Activated T-helper 2 cell treated with anti-CD3 and anti-CD28 coated beads, Interferon-gamma antibody, Interleukin-2, Interleukin-4, amounts not matched to agents 10 μg/mL and 5 μg/mL and 100 μg/mL, durations not matched to agents 14 hours and 24 hours and 36 hours (primary cell): ENCODE data around the gene KIAA0319L. TPM values are rescaled to one million over a fixed set of nuclear protein-coding genes. Genes with fewer than 3 reads are reported as not detected.
"Not testable (repeated sequence)": the region's sequence is repeated elsewhere in the genome, so short reads cannot be mapped to it uniquely, and the experiment has no call there.

Source experiments
- DNase-seq: peaks from one replicate; pipeline ENCODE4 v3.0.0; 2021; ENCODE audit warnings: low spot score
- H3K27ac Mint-ChIP-seq: one replicate; pipeline ENCODE4 v1.8.0; 2021; ENCODE audit warnings: mixed read lengths
- H3K27me3 Mint-ChIP-seq: one replicate; pipeline ENCODE4 v1.8.0; 2021; ENCODE audit warnings: low read depth, mixed read lengths
- H3K36me3 Mint-ChIP-seq: one replicate; pipeline ENCODE4 v1.8.0; 2021; ENCODE audit warnings: low read depth, mixed read lengths
- H3K4me1 Mint-ChIP-seq: one replicate; pipeline ENCODE4 v1.8.0; 2021; ENCODE audit warnings: low read depth, mixed read lengths
- H3K4me3 Mint-ChIP-seq: one replicate; pipeline ENCODE4 v1.8.0; 2021; ENCODE audit warnings: low read depth, mild to moderate bottlenecking, moderate library complexity, mixed read lengths
- H3K9me3 Mint-ChIP-seq: one replicate; pipeline ENCODE4 v1.8.0; 2021; ENCODE audit warnings: mixed read lengths
- intact Hi-C: fragments of 100-400 bp; cut with micrococcal nuclease; formaldehyde crosslinking; loops from one replicate; pipeline ENCODE4 v1.15.1; 2023
- total RNA-seq: library from RNA; stranded (reverse); gene quantifications from 2 replicates; pipeline ENCODE4 v1.2.3, GENCODE V29; 2022

Gene KIAA0319L
- total RNA-seq, 1 donor from 2014 or later: 40.9 TPM

DNA sequence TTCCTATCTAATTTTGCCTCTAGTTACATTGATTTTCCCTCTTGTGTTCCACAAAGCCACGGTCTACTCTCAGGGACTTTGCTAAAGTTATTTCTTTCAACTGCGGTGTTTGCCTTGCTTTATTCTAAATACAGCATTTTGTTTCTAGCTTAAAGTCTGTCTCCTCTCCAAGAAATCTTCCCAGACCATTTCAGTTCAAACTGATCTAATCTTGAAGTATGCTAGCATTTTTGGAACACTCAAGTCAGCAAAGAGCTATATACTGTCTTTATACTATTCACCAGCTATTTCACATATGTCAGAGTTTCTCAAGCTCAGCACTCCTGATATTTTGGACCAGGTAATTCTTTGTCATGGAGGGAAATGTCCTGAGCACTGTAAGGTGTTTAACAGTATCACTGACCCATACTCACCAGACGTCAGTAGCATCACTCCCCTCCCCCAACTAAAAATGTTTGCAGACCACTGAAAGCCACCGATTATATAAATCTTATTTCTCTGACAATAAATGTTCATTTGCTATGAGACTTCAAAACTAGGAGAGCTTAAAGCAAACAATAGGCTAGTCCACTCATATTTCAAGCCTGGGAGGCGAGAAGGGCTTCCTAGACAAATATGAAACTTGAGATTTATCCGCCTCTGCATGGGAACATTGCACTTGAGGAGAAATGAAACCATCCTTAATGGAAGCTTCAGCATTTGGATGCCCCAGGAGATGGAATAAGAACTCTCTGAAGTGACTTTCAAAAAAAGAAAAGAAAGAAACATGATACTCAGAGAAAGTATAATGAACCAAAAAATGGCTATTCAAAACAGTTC is 81.1 kb downstream of the KIAA0319L start:
- H3K27ac Mint-ChIP-seq: no peak overlapping the region
- DNase-seq: no peak
- peaks cover 57% of the 10 kb centered on the region for H3K36me3 Mint-ChIP-seq
- peaks cover 3% of the 10 kb centered on the region for H3K4me1 Mint-ChIP-seq
- H3K4me3 Mint-ChIP-seq: no peak overlapping the region
- no peaks in the 10 kb centered on the region for H3K27me3 Mint-ChIP-seq
- intact Hi-C loops: no loop called here
- H3K9me3 Mint-ChIP-seq: no peaks in the 10 kb centered on the region

DNA sequence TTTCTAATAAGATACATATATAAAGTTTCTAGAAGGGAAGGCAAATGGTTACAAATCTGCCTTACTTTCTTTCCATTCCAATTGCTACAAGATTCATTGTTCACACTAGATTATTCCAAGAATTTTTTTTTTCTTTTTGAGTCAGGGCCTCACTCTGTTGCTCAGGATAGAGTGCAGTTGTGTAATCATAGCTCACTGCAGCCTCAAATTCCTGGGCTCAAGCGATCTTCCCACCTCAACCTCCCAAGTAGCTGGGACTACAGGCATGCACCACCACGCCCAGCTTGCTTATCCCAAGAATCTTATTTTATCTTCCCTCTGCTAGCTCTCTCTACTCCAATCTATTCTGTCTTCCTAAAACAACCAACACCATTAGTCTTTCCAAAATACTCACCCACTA is 81.8 kb downstream of the KIAA0319L start:
- DNase-seq: no peak
- Mint-ChIP-seq H3K9me3 (no peaks in the 10 kb centered on the region), H3K4me1 (peaks cover 3% of the 10 kb centered on the region), H3K4me3 (no peak overlapping the region), H3K27me3 (no peaks in the 10 kb centered on the region), H3K36me3 (peaks cover 61% of the 10 kb centered on the region), H3K27ac (no peak overlapping the region)
- intact Hi-C loops: no loop called here

DNA sequence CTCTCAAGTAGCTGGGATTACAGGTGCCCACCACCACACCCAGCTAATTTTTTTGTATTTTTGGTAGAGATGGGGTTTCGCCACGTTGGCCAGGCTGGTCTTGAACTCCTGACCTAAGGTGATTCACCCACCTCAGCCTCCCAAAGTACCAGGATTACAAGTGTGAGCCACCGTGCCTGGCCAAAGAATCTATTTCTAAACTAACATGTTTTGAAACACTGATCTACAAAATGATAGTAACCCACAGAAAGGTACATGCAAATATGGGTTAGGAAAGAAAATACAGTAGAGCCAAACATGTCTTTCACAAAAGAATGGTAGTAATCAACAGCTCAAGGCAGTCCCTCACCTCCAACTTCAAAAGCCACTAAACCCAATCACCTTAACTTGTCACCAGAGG is 84.0 kb downstream of the KIAA0319L start:
- H3K9me3 Mint-ChIP-seq, intact Hi-C loops, H3K27ac Mint-ChIP-seq, DNase-seq, H3K4me3 Mint-ChIP-seq, H3K27me3 Mint-ChIP-seq: not testable (repeated sequence)
- peaks cover 71% of the 10 kb centered on the region for H3K36me3 Mint-ChIP-seq
- H3K4me1 Mint-ChIP-seq: peaks cover 10% of the 10 kb centered on the region

DNA sequence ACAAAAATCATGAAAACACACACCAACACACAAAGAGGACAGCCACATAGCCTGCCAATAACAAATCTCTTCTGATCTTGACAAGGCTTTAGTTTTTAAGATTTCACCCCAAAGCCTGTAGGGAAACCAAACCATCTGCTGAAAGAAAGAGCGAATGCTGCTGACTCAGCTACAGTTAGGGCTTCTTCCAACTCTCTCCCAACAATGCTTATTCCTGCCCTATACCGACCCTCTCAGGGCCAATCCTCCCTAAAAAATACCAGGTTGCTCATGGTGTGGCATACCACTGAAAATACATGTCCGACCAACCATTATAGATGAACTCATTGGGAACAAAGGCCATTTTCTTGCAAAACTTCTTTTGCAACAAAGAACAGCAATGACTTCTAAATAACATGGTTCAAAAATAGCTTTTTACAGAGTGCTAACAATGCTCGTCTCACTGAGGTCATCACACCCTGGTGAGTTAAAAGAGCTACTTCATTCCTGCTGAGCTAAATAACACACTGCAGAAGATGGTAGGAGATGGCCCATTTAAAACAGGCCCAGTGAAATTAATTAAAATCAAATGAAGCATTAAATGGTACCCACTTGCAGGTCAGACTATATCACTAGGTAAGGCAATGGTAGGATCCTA is 86.1 kb downstream of the KIAA0319L start:
- no peak overlapping the region for H3K4me3 Mint-ChIP-seq
- H3K36me3 Mint-ChIP-seq: peaks cover 66% of the 10 kb centered on the region
- H3K27me3 Mint-ChIP-seq: no peaks in the 10 kb centered on the region
- peaks cover 13% of the 10 kb centered on the region for H3K4me1 Mint-ChIP-seq
- no peak for DNase-seq
- intact Hi-C loops: no loop called here
- no peak overlapping the region for H3K27ac Mint-ChIP-seq
- H3K9me3 Mint-ChIP-seq: peaks cover 2% of the 10 kb centered on the region

DNA sequence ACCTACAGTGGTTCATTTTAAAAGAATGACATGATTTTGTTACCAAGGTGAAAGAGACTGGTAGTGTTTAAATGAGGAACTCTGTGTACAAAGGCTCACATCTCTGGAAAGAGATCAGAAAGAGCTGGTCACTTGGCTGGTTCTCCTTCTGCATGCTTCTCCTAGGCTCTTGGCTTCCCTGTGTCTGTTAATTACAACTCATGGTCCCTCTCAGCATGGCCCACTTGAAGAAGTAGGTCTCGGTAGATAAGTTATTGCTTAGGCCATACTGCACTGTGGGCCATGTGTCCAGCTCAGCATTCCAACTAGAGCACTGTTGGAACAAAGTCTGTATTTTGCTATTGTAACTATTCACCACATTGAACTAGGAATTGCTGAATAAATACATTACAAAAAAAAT is 91.1 kb downstream of the KIAA0319L start:
- H3K27me3 Mint-ChIP-seq: no peaks in the 10 kb centered on the region
- peaks cover 79% of the 10 kb centered on the region for H3K36me3 Mint-ChIP-seq
- H3K4me3 Mint-ChIP-seq: no peak overlapping the region
- DNase-seq: no peak
- peaks cover 15% of the 10 kb centered on the region for H3K9me3 Mint-ChIP-seq
- H3K4me1 Mint-ChIP-seq: peaks cover 14% of the 10 kb centered on the region
- intact Hi-C loops: no loop called here
- H3K27ac Mint-ChIP-seq: no peak overlapping the region

DNA sequence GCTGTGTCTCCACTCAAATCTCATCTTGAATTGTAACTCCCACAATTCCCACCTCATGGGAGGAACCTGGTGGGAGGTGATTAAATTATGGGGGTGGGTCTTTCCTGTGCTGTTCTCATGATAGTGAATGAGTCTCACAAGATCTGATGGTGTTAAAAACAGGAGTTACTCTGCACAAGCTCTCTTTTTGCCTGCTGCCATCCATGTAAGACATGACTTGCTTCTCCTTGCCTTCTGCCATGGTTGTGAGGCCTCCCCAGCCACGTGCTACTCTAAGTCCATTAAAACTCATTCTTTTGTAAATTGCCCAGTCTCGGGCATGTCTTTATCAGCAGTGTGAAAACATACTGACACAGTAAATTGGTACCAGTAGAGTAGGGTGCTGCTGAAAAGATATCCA is 93.5 kb downstream of the KIAA0319L start:
- H3K27me3 Mint-ChIP-seq, DNase-seq, H3K4me3 Mint-ChIP-seq, H3K27ac Mint-ChIP-seq, intact Hi-C loops: not testable (repeated sequence)
- Mint-ChIP-seq H3K4me1 (peaks cover 11% of the 10 kb centered on the region), H3K9me3 (peaks cover 15% of the 10 kb centered on the region), H3K36me3 (peaks cover 78% of the 10 kb centered on the region)

DNA sequence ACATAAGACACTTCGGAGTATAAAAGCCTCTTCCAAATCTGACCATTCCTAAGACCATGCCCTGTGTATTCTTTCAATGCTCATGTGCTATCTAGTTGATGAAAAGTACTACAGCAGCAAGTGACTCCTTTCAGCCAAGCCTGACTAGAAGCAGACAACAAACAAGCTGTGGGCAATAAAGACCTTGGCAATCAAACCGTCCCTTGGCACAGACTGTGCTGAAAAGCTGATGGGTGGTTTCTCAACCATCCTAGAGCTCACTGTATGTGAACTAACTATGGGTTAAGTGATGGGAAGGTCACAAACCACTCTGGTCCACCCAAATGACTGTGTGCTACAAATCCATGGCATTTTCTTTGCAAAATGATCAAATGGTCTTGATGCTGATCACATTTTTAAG is 94.0 kb downstream of the KIAA0319L start:
- H3K9me3 Mint-ChIP-seq: peaks cover 15% of the 10 kb centered on the region
- H3K27me3 Mint-ChIP-seq: no peaks in the 10 kb centered on the region
- peaks cover 77% of the 10 kb centered on the region for H3K36me3 Mint-ChIP-seq
- H3K4me3 Mint-ChIP-seq: no peak overlapping the region
- no peak for DNase-seq
- H3K4me1 Mint-ChIP-seq: peaks cover 7% of the 10 kb centered on the region
- no peak overlapping the region for H3K27ac Mint-ChIP-seq
- intact Hi-C loops: no loop called here

DNA sequence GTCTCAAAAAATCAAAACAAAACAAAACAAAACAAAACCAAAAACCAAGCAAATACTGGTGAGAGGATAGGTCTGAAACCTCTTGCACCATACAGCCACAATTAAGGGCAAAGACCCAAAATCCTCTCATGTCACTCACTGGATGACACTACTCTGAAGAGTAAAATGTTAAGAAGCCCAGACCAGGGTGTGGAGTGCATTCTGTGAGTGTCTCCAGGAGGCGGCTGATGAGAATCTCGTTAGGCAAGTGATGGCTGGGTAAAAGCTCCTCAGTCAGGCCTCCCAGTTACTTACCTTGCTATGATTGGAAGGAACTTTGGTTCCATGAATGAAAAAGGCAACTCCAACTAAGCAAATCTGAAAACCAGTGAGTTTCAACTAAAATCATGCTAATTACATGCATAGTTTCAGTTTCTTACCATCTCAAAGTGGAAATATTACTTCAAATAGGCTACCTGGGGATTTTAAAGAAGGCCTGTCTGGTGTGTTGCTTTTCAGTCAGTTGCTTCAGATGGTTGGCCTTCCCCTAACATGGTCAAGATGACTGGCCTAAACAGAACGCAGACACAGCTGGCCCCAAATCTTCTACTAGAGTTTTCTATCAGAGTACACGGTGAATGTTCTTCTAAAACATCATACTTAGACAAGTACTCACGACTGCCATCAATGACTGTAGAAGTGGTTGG is 95.1 kb downstream of the KIAA0319L start:
- intact Hi-C loops: no loop called here
- Mint-ChIP-seq H3K36me3 (peaks cover 69% of the 10 kb centered on the region), H3K4me3 (no peak overlapping the region), H3K27ac (peak overlapping the region; percentile 8), H3K27me3 (no peaks in the 10 kb centered on the region), H3K4me1 (peaks cover 4% of the 10 kb centered on the region), H3K9me3 (peaks cover 15% of the 10 kb centered on the region)
- DNase-seq: no peak

DNA sequence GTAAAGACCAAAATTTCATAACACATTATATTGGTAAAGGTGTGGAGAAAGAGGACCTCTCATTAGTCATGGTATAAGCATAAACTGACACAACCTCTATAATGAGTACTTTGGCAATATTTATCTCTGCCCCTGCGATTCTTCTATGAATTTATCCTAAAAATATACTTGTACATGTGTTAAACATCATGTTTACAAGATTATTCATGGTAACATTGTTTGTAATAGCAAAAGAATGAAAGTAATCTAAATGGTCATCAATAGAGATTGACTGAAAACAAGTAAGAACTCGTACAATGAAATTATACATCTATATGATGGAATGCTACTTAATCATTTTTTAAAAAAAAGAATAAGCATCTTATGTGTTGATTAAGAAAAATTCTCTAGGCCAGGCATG is 96.4 kb downstream of the KIAA0319L start:
- intact Hi-C loops: no loop called here
- Mint-ChIP-seq H3K4me3 (no peak overlapping the region), H3K27me3 (no peaks in the 10 kb centered on the region), H3K9me3 (peaks cover 11% of the 10 kb centered on the region), H3K4me1 (peaks cover 4% of the 10 kb centered on the region), H3K36me3 (peaks cover 66% of the 10 kb centered on the region), H3K27ac (no peak overlapping the region)
- no peak for DNase-seq

DNA sequence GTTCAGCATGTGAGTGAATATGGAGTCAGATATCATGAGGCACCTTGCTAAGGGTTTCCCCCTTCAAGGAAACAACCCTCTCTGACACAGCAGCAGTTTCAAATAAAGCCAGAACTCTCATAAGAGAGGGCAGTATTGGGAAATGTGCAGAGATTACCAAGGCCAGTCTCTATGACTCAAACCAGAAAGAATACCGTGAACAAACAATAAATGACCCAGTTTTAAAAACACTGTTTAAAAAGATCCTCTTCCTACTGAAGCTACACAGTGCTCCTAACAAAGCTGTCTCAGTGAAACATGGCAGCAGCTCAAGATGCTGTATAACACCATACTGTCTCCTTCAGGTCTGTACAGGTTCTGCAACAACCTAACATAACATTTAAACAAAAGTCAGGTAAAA is 102.6 kb downstream of the KIAA0319L start:
- no peak overlapping the region for H3K4me3 Mint-ChIP-seq
- intact Hi-C loops: loop anchor here (5.0 to 10.0 kb wide), 2 partner anchors 260 to 318 kb away; partner anchors contain the start of gene C1orf216
- H3K9me3 Mint-ChIP-seq: no peaks in the 10 kb centered on the region
- no peak overlapping the region for H3K27ac Mint-ChIP-seq
- H3K4me1 Mint-ChIP-seq: peaks cover 14% of the 10 kb centered on the region
- H3K27me3 Mint-ChIP-seq: no peaks in the 10 kb centered on the region
- DNase-seq: no peak
- H3K36me3 Mint-ChIP-seq: peaks cover 42% of the 10 kb centered on the region

DNA sequence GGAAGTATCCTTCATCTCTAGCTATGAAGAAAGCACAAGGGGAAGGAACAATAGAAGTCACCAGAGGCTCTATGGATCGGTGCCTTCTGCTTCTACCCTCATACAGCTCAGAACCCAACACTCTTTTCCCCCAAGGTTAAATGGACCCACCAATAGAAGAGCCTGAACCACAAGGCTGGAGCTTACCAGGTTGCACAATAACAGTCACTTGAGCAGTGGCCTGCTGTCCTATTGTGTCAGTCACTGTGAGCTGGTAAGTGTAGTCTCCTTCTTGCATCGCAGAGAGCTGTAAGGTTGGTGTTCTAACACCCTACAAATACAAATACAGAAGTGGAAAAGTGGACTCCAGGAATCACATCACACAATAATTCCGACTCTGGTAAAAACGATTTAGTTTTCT is 103.0 kb downstream of the KIAA0319L start:
- H3K27me3 Mint-ChIP-seq: no peaks in the 10 kb centered on the region
- DNase-seq: no peak
- H3K27ac Mint-ChIP-seq: no peak overlapping the region
- H3K4me3 Mint-ChIP-seq: no peak overlapping the region
- peaks cover 46% of the 10 kb centered on the region for H3K36me3 Mint-ChIP-seq
- intact Hi-C loops: loop anchor here (5.0 to 10.0 kb wide), 2 partner anchors 261 to 318 kb away; partner anchors contain the start of gene C1orf216
- no peaks in the 10 kb centered on the region for H3K9me3 Mint-ChIP-seq
- H3K4me1 Mint-ChIP-seq: peaks cover 14% of the 10 kb centered on the region

DNA sequence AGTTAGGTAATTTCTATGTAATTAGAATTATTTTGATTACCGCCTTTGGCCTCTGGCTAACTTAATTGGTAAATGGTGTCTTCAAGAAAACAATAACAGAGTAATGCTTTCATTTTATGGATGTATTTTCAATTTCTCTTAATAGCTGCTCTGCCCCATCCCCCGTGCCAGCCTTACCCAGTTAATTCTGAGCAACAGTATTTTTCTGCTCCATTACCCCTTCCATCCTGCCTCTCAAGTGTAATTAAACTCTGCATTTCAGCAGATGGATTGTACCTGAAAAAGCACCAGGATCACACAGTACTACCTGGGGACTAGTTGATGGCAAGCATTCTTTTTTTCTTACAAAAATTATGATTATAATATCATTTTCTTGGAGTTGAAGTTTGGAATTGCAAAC is 104.2 kb downstream of the KIAA0319L start:
- H3K27ac Mint-ChIP-seq: no peak overlapping the region
- H3K9me3 Mint-ChIP-seq: no peaks in the 10 kb centered on the region
- no peak overlapping the region for H3K4me3 Mint-ChIP-seq
- no peaks in the 10 kb centered on the region for H3K27me3 Mint-ChIP-seq
- no peak for DNase-seq
- peaks cover 44% of the 10 kb centered on the region for H3K36me3 Mint-ChIP-seq
- intact Hi-C loops: loop anchor here (5.0 to 10.0 kb wide), 2 partner anchors 262 to 319 kb away; partner anchors contain the start of gene C1orf216
- peaks cover 15% of the 10 kb centered on the region for H3K4me1 Mint-ChIP-seq
